LHCN-M2 (cell line): ENCODE results near the gene CACNG4. TPM values are rescaled to one million over a fixed set of nuclear protein-coding genes. Genes with fewer than 3 reads are reported as not detected.

Source experiments
- DNase-seq: peaks from one replicate; pipeline ENCODE4 v3.0.0-alpha.2; 2012; ENCODE audit warnings: low read depth
- total RNA-seq: library from RNA; depleted of rRNA; stranded (reverse); fragments of >200 nt; gene quantifications from 2 replicates; pipeline ENCODE4 v1.2.3, GENCODE V29; 2014; rRNA removed

Gene CACNG4
- total RNA-seq, 1 experiment from 2014 or later: not detected

DNA sequence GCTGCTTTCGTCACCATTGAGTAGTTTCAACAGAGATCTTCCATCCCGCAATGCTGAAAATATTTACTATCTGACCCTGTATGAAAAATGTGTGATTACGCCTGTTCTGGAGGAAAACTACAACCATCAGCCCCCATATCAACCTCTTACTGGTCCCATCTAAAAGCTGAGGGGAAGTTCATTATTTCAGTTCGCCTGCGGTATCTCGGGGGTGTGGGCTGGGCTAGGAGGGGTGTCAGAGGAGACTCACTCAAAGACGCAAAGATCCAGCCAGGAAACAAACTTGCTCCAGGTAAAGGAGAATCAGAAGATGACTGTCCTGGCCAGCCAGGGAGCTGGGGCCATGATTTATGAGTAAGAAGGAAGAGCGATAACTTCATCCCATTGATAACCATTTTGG is 93.5 kb downstream of the CACNG4 start:
- DNase-seq: no peak

DNA sequence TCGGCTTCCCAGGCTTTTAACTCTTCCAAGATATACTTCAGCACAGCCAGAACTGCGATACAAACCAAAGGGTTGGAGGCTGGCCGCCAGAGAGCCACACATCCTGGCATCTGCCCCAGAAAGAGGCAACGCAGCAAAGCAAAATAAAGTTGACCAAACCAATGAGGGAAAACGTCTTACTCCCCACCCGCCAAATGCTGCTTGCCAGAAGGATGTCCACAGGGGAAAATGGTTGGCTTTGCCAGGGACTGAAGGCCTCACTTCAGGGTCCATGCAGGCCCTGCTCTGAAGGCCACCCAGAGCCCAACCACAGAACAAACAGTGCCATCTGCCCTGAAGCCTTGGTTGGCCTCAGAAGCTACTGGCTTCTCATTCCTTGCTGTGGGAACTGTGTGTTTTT is 94.9 kb downstream of the CACNG4 start:
- DNase-seq: no peak

DNA sequence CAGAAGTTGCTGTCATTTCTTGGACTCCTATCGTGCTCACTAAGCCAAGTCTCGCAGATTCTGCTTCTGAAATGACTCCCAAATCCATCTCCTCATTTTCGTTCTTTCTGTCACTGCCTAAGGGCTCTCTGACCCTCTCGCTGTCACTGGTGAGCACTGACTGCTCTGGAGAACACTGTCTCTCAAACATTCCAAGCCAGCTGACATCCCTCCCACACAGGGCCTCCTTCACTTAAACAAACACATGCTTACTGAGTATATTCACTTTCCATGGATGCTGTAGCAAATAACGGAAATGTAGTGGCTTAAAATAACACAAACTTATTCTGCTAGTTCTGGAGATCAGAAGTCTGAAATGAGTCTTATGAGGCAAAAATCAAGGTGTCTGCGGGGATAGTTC is 98.6 kb downstream of the CACNG4 start:
- no peak for DNase-seq

DNA sequence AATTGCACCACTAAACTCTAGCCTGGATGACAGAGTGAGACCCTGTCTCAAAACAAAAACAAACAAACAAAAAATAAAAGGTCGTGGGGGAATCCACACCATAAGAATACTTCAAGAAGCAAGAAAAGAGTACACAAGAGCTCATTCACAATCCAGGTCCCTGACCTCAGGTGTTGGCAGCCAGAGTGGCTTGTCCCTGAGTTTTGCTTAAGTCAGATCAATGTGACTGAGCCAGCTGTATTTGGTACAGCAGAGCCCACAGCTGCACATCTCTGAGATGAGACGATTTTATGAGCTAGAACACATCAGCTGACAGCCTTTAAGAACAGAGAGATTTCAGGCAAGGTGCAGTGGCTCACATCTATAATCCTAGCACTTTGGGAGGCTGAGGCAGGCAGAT is 102.2 kb downstream of the CACNG4 start:
- no peak for DNase-seq

DNA sequence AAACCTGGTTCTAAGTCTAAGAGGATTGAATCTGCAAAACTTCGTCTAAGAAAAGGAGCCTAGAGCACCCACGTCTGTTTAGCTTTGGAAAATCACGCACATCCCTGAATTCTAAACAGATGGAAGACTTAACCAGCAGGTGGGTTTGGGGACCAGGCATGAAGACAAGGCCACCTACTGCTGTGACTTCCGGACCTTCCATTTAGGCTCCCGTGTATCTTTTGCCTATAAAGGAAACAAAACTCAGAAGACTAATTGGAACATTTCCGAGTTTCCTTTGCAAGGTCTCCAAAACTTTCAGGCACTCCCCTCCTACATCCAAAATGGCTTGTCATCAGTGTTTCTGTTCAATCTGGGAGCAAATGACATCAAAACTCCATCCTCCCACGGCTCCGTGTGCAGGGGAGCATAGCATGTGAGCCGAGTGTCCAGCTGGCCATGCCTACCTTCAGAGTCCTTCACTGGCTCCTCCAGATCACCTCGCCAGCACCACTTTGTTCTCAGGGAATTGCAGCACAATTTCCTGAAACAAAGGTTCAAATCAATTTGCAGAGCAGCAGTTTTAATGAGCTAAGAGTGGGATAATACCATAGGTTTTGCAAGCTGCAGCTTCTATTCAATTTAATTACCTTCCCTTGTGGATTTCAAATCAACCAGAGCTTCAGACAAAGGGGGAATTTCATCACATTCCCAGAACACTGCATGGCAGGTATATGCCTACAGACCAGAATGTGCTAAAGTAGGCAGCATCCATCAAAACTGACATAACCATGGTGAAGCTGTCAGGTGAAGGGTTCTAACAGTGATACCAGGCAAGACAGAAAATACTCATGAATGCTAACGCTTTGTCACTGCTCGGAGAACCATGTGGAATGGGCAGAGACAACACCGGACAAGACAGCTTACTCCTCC is 103.3 kb downstream of the CACNG4 start:
- no peak for DNase-seq

DNA sequence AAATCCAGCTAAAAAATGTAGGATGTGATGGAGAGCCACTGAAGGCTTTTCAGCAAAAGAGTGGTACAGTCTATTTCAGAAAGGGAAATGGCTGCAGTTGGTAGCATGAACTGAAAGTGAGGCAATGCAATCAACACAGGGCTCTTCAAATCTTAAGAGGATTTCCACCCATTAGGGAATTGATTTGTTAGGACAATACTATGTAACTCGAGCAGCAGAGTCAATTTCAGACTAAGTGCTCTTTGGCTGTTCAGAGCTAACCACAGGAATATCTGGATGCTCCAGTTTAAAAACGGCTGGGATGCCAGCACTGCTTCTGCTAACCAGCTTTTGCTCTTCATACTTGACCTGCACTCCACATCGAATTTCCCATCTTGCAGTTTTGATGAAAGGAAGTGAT is 104.5 kb downstream of the CACNG4 start:
- DNase-seq: no peak

DNA sequence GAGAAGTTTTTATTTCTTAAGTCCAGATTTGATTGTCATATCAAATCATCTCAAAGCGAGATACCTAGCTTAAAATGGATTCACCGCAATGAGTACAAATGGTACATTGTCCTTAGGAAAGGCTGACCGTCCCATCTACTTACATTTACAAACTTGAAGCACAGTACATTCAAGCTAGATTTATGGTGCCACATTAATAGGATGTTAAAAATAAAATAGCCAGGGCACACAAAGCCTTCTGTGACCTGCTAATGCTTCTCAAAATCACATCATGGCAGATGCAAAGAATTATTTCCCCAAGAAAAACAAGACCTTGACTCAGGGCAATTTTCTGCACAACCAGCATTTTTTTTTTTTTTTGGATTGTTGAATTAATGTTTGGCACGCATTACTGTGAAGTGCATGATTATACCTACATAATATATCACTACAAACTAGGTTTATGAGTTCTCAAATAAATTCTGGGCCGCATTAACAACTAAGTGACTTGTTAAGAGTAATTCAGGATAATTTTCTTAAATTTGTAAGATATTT is 105.2 kb downstream of the CACNG4 start:
- DNase-seq: no peak

DNA sequence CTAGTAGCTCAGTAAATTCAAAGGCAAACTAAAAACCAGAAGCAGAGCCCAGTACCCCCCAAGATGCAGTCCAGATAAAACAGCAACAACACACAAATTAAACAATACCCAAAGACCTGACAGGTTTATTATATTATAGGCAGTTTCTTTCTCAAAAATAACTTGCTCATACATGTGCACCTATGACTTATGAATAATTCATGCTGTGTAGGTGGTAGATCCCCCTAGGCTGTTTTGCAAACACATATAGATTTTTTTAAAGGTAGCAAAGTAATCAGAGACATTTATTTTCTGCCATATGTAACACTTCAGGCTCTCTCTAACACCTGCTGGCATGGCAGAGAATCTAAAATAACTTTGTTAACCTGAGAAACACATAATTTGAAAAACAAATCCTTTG is 107.1 kb downstream of the CACNG4 start:
- no peak for DNase-seq

DNA sequence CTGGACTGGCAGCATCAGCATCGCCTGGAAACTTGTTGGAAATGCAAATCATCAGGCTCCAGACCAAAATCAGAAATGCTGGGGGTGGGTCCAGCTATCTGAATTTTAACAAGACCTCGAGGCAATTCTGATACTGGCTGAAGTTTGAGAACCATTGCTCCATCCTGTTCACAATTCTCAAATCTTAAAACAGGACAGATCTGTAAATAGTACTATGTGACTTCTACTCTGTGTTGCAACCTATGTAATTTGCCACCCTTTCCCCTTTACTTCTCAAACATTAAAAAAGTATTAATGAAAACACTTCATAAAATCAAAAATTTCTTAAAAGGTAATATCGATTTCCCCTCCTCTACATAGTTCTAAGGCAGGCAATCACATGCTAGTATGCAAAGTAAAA is 108.4 kb downstream of the CACNG4 start:
- no peak for DNase-seq

DNA sequence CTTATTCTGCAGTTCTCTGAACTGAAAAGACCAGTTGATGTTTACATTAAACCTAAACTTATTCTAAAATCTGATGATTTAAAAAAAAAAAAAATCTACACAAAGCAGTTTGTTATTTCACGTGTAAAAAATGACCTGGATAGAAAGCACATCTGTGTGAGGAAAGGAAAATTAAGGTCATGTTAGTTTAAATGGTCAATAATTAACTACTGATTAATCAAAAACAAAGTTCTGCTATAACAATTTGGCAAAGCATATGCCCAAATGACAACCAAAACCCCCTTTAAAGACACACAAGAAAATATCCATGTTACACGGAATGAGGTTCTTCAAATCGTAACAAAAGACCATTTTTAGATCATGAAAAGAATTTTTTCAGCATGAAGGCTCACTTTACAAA is 110.3 kb downstream of the CACNG4 start:
- DNase-seq: no peak

DNA sequence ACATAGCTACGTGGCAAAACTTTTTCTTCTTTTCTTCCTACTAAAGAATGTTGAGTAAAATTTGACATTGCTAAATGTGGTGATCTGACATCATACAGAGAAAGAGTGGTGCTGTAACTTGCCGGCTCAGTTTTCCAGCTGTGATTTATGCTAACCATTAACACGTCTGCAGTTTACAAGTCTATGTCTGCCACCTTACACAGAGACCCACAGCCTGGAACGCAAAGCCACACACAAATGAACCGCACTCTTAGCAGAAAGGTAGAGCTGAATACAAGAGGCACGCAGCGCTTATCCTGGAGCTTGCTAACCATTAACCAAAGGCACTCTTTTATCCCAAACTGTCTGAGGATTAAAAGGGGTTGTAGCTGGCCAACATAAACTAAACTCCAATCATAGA is 111.8 kb downstream of the CACNG4 start:
- DNase-seq: no peak

DNA sequence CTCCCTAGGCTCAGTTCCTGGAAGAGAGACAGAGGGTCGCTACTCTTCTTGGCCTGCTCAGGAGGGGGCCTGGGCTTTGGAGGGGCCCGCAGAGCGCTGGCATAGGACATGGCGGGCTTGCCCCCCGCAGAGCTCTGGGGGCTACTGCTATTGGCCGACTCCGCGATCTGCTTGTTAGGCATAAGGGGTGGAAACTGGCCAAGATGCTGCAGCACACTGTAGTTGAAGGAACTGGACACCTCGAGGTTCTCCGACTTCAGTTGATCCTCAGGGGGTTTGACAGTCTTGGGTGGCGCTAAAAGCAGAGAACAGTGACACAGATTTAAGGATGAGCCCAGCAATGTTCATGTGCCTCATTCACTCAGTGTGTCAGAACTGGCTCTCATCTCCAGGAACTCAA is 113.8 kb downstream of the CACNG4 start:
- no peak for DNase-seq

DNA sequence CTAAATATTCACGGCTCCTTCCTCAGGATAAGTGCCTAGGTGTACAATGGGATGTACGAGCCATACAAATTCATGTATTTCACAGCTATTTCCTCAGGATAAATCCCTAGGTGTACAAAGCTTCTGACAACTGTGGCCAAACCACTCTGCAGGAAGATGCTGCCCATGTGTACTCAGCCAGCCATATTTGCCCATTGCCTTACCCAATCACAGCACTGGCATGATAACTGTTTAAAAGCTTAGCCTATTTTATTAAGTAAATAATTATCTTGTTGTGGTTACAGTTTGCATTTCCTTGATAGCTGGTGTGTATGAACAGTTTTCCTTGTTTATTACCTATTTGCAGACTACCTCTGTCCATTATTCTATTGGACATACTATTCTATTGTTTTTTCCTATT is 115.0 kb downstream of the CACNG4 start:
- no peak for DNase-seq

DNA sequence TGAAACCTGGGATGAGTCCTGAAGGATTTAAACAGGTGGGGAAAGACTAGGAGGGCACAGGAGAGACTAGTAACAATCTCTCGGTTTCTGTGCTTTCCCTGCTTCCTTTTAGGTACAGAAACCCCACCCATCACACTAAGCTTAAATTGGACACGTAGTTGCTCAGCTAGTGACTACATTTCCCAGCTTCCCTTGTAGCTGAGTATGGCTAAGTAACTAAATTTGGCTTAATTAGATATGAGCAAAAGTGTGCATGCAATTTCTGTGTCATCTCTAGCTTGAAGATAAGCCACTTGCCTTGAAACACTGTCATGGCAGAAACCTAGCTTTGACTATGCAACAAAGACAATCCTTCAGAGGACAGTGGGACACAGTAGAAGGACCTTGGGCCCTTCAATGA is 116.3 kb downstream of the CACNG4 start:
- no peak for DNase-seq

DNA sequence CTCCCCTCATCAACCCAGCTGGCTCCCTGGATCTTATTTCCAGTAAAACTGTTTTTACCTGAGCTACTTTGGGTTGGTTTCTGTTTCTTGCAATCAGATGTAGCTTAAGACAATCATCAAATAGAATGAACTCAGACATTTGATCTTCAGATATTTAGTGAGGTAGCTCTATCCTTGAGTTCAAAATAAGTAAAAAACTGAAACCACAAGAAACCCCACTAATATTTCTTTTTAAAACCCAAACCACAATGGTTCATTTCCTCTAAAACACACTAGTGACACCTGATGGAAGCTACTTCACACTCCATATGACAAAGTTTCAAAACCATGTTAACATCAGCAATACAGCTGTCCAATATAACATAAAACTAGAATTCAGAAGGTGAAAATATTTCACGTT is 117.6 kb downstream of the CACNG4 start:
- no peak for DNase-seq

Other genes starting within 250 kb of the CACNG4 start
- gene CACNG5, start 129.6 kb upstream of the CACNG4 start, total RNA-seq: not detected in 2 replicates
- gene CACNG1, start 79.8 kb downstream of the CACNG4 start, total RNA-seq: 0.57 TPM in 1 of 2 replicates, not detected in the other